ENCODE data around the gene NAB2. TPM values are rescaled to one million over a fixed set of nuclear protein-coding genes. Genes with fewer than 3 reads are reported as not detected.

The NAB2 gene
- total and polyA plus RNA-seq, 2 of the 8 experiments (the other 6 are each of a cell fraction or from before 2014, with no cell fraction given) = 20.9 to 23.5 TPM

DNA sequence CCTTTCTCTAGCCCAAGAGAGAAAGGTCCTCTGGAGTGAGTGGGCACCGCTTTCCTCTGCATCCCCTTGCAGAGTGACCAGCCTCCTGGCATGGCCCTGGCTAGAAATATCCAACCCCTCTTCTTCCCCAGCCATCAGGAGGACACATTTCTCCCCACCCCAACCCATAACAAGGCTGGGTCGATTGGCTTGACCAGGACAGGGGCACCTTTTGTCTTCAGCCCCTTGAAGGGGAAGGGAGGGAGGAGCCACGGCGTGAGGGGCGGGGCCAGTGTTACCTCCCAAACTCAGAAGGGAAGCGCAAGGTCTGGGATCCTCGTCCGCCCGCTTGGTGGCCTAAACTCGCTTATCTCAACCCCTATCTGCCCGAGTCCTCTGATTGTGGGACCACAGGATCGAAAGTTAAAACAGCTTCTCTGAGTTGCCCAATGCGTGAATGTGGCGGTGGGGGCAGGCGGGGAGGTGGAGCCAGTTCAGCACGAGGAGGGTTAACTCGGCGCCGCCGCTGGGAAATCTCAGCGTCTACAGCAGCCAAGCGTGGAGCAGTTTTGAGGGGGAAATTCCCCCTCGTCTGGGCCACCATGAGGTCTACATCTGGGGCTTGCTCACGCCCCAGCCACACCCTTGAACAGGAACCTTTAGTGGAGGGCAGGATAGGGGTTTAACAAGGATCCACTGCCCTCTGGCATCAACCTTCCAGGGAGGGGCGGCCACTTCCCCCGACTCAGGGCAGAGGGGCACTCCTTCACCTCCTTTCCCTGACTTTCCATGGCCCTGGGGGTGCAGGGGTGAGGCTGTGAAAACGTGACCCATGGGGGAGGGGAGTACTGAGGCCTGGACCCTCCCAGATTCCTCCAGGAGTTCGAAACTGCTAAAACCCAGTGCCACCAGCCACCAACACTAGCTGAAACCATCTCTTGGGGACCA, 21.5 kb downstream of the NAB2 start:
- peak overlapping the region; percentile 6 for H3K14ac ChIP-seq (ENCODE audit: insufficient read length)
- H3K4me3 ChIP-seq (ENCODE audit: extremely low read depth in 1 of 4, insufficient read depth in 2 of 4, low read depth in 3 of 4, low read length in 4 of 4) = peak overlapping the region; percentile 5 to 59 (median 50)
- peak overlapping the region; percentile 52; the same call in 1 of the 2 replicates for H2AFZ ChIP-seq (ENCODE audit: low read length)
- peak overlapping the region; percentile 88; the same call in 1 of the 2 replicates for H4K8ac ChIP-seq (ENCODE audit: extremely low read depth, insufficient read depth, low read length)
- H3K27me3 ChIP-seq (replicated peaks in 1 of 4; ENCODE audit: control insufficient read depth in 3 of 4, extremely low read depth in 1 of 4, insufficient read depth in 3 of 4, low read length in 3 of 4) = no peaks in the 10 kb centered on the region
- H2BK20ac ChIP-seq (ENCODE audit: low read length) = 0 out of 2 replicates have a peak overlapping the region, but pooled peaks have one; percentile 6
- no peak overlapping the region for H3K23ac ChIP-seq (ENCODE audit: insufficient read length)
- H3K79me1 ChIP-seq (ENCODE audit: low read depth, low read length) = no peaks in the 10 kb centered on the region
- peak overlapping the region; percentile 87 for H2BK5ac ChIP-seq (ENCODE audit: low read depth, low read length)
- peak overlapping the region; percentile 94 for H4K91ac ChIP-seq (replicated peaks; ENCODE audit: insufficient read length, low read length)
- H2BK12ac ChIP-seq (ENCODE audit: low read depth, low read length) = peak overlapping the region; percentile 95
- peak overlapping the region; percentile 81 to 96 for H3K4me2 ChIP-seq (ENCODE audit: insufficient read depth in 1 of 2, low read depth in 2 of 2, low read length in 2 of 2)
- H3K27ac ChIP-seq (ENCODE audit: low read depth, low read length) = peak overlapping the region; percentile 87; the same call in 1 of the 2 replicates
- H2BK15ac ChIP-seq (ENCODE audit: low read length) = peak overlapping the region; percentile 73; the same call in 1 of the 2 replicates
- peaks cover 3 to 31% (median 15%) of the 10 kb centered on the region in 4 experiments for H3K4me1 ChIP-seq (replicated peaks in 1 of 4; ENCODE audit: control insufficient read depth in 3 of 4, insufficient read depth in 4 of 4, low read length in 3 of 4)
- H3K9ac ChIP-seq (replicated peaks in 1 of 4; ENCODE audit: extremely low read depth in 1 of 4, low read depth in 3 of 4, low read length in 3 of 4) = peak overlapping the region in 3 of 4 experiments; percentile 53 to 57 (median 56); a peak in 5 of 7 replicates
- H3K56ac ChIP-seq (replicated peaks; ENCODE audit: insufficient read length, low read depth, low read length) = peak overlapping the region; percentile 43
- FAIRE-seq = peak; percentile 52
- no peaks in the 10 kb centered on the region for H4K20me1 ChIP-seq (replicated peaks in 1 of 2; ENCODE audit: control insufficient read depth in 1 of 2, insufficient read depth in 2 of 2, low read length in 2 of 2)
- peaks cover 15% of the 10 kb centered on the region for H3K23me2 ChIP-seq (ENCODE audit: low read depth, low read length)
- no peaks in the 10 kb centered on the region for H3K79me2 ChIP-seq (ENCODE audit: control insufficient read depth in 1 of 2, insufficient read depth in 2 of 2, low read length in 2 of 2)
- no peaks in the 10 kb centered on the region for H3K9me3 ChIP-seq (ENCODE audit: insufficient read depth in 2 of 2, low read depth in 1 of 2, low read length in 1 of 2)
- 7% methylated on average over 28 of the region's 28 CpGs; no CpG with 5 or more reads in 1 of the 2 experiments for WGBS, 2 experiments (ENCODE audit: extremely low coverage in 1 of 2, insufficient coverage in 1 of 2, insufficient read length in 1 of 2, insufficient replicate concordance in 2 of 2, low coverage in 1 of 2, low lambda C conversion rate in 2 of 2, missing lambda C conversion rate in 1 of 2)
- ChIA-PET POLR2A (ENCODE audit: partially characterized antibody) (interaction anchor here (0.8 to 13.0 kb wide), 20 partner anchors 14 to 481 kb away, joined by 3 to 352 read pairs (median 6); partner anchors contain the start of genes LRP1, NAB2, NACA and NEMP1), CTCF (ENCODE audit: partially characterized antibody) (interaction anchor here (0.7 to 15.7 kb wide), 20 partner anchors 8 to 357 kb away, joined by 3 to 325 read pairs (median 19); partner anchors contain the start of genes LRP1, NAB2, NEMP1 and TAC3)
- H3K4ac ChIP-seq (replicated peaks; ENCODE audit: insufficient read length, low read depth, low read length) = peak overlapping the region; percentile 73
- DNase-seq (ENCODE audit: low read depth in 1 of 2, low spot score in 2 of 2) = peak in 1 of 2 experiments; percentile 93
- H3K18ac ChIP-seq (ENCODE audit: extremely low read depth, low read length) = peak overlapping the region; percentile 42
- H2AK5ac ChIP-seq (ENCODE audit: low read depth, low read length) = 0 out of 2 replicates have a peak overlapping the region, but pooled peaks have one; percentile 32
- no peak overlapping the region for H2BK120ac ChIP-seq (replicated peaks; ENCODE audit: low read depth, low read length)
- H3K36me3 ChIP-seq (ENCODE audit: control insufficient read depth in 2 of 4, insufficient read depth in 4 of 4, low read length in 3 of 4) = no peaks in the 10 kb centered on the region; a peak in 1 of 8 replicates
- peak overlapping the region; percentile 41 for H4K5ac ChIP-seq (ENCODE audit: insufficient read length, low read depth, low read length)
- TF ChIP-seq ZNF274 (IDR thresholded peaks at IDR 0.05; ENCODE audit: borderline replicate concordance, extremely low read depth, low read length) (no peak), KDM5A (IDR thresholded peaks at IDR 0.05; ENCODE audit: low read length) (no peak), SP2 (IDR thresholded peaks at IDR 0.05; ENCODE audit: low read length) (no peak), SP4 (IDR thresholded peaks at IDR 0.05; ENCODE audit: low read length) (no peak), NRF1 (IDR thresholded peaks at IDR 0.05; ENCODE audit: low read depth, low read length) (no peak), TBP (IDR thresholded peaks at IDR 0.05; ENCODE audit: low read depth, low read length) (peak; percentile 35), YY1 (IDR thresholded peaks at IDR 0.05; ENCODE audit: low read depth, low read length) (no peak), SUZ12 (IDR thresholded peaks at IDR 0.05; ENCODE audit: low read length) (no peak), GABPA (IDR thresholded peaks at IDR 0.05; ENCODE audit: borderline replicate concordance, insufficient read depth, low read length) (no peak), RAD21 (IDR thresholded peaks at IDR 0.05 in 1 of 2, conservative IDR thresholded peaks at IDR 0.05 in 1 of 2; ENCODE audit: low read depth in 2 of 2, low read length in 2 of 2) (no peak), RXRA (IDR thresholded peaks at IDR 0.05; ENCODE audit: insufficient read depth, low read depth, low read length) (no peak)
